Stimulated activated CD8-positive, alpha-beta memory T cell treated with anti-CD3 and anti-CD28 coated beads, Interleukin-4, amount 100 ng/mL, for 24 hours (primary cell): ENCODE data around the gene MGMT.

Experiments
- DNase-seq: peaks from one replicate; pipeline ENCODE4 v3.0.0-alpha.2; 2020; ENCODE audit warnings: low read depth

The MGMT gene

GRCh38 chr10:129775681-129776080 is 308.6 kb downstream of the MGMT start:
- no peak for DNase-seq

GRCh38 chr10:129777687-129778086 is 310.6 kb downstream of the MGMT start:
- no peak for DNase-seq

- no peak for DNase-seq
These were observed 311.5 kb downstream of the MGMT start for GRCh38 chr10:129778571-129778970.

GRCh38 chr10:129779126-129780111 is 312.4 kb downstream of the MGMT start:
- DNase-seq: no peak

GRCh38 chr10:129780198-129780597 is 313.2 kb downstream of the MGMT start:
- DNase-seq: no peak

- DNase-seq: no peak
These were observed 314.1 kb downstream of the MGMT start for GRCh38 chr10:129780901-129781795.

DNA sequence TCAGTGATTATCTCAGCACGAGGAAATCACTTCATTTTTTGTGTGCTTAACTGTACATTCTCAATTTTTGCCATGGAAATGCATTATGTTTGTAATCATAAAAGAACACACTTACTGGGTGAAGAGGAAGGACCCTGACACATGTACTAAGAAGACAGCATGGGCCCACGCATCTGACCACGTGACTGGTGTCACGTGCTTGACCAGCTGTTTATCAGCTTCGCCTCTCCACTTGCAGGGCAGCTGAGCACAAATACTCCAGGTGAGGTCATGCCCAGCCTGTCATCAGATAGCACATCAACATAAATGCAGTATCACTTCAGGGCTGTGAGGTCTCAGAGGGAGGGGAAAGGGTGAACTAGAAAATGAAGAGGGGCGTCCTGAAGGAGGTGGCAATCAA is 317.2 kb downstream of the MGMT start:
- DNase-seq: no peak

DNA sequence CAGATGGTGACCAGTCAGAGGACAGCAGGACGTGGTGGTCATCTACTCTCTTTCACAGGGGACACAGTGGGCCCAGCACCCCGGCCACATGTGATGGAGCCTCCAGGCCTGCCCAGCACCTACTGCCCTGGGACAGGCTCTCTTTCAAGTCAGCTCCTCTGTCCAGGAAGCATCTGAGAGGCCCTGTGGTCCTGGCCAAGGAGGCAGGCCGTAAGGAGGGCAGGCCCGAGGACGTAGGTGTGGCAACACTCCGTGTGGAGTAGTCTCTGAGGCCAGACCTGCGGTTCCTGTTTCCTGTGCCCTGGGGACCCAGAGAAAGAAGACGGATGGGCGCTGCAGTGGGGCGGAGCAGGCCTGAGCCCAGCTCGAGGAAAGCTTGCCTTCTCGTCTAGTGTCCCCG is 317.9 kb downstream of the MGMT start:
- DNase-seq: no peak

DNA sequence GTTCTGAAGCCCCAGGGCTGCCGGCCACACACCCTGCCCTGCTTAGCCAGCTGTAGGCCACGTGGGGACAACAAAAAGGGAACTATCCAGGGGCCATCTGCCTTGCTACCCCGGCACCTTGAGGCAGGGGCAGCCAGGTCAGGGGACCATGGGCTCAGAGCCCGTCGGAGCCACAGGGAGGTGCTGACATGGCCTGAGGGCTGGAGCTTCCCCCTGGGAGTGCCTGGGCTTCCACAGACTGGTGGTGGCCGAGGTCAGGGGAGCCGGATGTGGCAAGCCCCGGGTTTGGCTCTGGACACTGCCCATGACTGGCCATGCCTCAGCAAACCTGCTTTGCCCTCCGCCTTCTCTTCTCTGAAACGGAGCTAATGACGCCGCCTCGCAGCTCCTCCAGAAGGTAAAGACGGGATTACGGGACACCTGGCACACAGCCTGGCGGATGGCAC is 318.5 kb downstream of the MGMT start:
- no peak for DNase-seq

- no peak for DNase-seq
These were observed 319.2 kb downstream of the MGMT start for GRCh38 chr10:129786216-129786615.

- no peak for DNase-seq
These were observed 320.5 kb downstream of the MGMT start for GRCh38 chr10:129787557-129787956.

DNA sequence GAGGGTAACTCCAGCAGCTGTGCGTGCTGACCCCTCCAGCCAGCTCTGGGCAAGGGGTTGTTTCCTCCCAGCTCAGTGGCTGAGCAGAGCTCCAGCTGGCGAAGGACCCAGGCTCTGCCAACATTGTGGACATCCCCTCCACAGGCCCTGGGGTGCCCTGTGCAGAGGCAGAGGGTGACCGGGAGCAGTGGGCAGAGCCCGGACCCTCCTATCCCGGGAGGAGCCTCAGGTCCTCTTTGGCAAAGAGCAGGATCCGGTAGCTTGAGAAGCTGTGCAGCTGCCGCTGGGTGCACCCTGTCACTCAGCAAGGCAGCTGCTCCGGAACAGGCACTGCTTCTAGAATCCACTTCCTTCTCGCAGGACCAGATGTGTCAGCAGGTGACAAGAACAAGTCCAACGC is 321.2 kb downstream of the MGMT start:
- no peak for DNase-seq

DNA sequence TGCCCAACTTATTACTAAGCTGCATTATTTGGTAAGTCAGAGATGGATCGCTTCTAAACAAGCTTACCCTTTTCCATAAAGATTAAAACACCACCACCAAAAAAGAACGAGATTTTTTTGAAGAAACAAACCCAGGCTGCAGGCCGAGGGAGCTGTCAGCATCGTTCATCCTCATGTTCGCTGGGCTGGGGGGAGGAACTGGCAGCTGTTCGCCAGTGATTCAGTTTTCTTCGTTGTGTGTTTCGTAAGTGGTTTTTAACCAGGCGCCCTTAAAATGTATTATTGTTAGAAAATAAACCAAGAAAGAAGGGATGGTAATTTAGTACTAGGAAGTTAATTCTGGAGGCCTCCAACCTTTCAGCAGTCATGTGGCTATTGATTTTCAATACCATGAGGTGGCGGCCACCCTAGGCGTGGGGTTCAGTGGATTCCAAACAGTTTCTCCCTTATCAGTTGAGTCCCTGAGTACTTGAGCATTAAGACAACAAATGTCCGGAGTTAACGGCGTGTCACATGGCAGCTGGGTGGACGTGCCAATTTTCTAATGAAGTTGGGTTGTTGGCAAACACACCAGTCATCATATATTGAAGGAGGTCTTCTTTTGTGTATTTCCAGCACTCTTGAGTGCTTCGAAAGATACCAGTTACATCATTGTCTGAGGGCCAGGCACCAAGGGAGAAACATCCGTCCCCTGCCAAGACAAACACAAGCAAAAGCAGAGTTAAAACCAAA is 323.8 kb downstream of the MGMT start:
- no peak for DNase-seq

GRCh38 chr10:129792141-129792540 is 325.1 kb downstream of the MGMT start:
- no peak for DNase-seq

- DNase-seq: no peak
These were observed 325.8 kb downstream of the MGMT start for GRCh38 chr10:129792864-129793263.

DNA sequence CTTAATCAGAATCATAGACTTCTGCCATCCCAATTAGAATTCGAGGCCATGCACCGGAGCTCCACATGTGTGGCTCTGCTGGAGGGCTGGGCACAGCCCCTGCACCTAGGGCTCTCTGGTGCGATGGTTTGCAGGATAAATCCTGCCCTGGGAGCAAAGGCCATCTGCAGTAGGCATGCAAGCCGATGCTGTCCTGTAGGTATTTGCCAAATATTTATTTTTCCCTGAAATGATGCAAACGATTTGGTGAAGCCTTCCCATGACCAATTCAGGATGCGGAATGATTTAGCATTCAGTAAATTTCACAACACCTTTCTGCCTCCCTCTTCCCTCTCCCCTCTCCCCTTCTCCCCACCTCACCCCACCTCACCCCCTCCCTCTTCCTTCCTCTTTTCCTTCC is 326.4 kb downstream of the MGMT start:
- DNase-seq: no peak

GRCh38 chr10:129793996-129794395 is 327.0 kb downstream of the MGMT start:
- DNase-seq: no peak

GRCh38 chr10:129796710-129797420 is 329.8 kb downstream of the MGMT start:
- DNase-seq: no peak

DNA sequence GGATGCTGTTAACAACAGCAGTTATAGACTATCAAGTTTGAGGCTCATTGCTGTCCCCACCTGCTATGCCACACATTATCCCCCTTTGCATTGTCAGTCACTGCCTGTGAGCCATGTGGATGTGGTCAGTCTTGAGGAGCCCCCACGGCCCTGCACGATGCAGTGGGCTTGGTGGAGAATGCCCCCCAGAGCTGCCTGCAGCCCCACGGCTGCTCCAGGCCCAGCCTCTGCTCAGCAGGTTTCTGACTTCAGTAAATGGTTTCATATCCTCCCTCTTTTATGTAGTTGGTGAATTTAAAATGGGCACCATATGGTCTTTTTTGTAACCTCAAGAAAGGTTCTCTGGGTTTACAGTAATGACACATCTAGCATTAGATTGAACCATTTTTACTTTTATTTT is 332.9 kb downstream of the MGMT start:
- DNase-seq: no peak

DNA sequence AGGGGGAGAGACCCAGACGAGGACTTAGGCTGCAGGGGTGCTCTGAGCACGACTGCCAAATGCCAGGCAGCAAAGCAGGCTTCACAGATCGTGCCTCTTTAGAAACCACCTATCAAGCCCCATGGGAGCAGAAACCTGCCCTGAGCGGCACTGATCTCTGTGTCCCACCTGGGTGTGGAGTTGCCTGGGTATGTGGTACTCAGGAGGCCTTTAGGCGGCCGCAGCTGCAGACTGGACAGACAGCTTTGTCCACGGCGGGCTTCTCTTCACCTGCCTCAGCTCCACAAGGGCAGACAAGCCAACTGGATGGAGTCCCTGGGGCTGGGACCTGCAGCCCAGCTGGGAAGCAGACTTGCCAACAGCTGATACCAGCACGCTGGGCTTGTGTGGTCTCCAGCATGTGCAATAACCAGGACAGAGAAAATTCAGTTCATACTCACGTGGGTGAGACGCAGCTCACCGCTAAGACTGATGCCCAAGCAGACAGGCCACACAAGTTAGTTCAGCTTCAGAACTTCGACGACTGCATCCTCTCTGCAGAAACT is 333.8 kb downstream of the MGMT start:
- DNase-seq: no peak

GRCh38 chr10:129807211-129807610 is 340.2 kb downstream of the MGMT start:
- no peak for DNase-seq
